SH-SY5Y (cell line): Measurements from ENCODE around the gene RIC8B.

Source experiments
- GATA2 ChIP-seq: IDR thresholded peaks from 2 replicates; pipeline ENCODE4 v1.6.1; 2011; ENCODE audit warnings: mild to moderate bottlenecking, low read depth, low read length
- GATA3 ChIP-seq: IDR thresholded peaks from 2 replicates; pipeline ENCODE4 v1.6.1; 2011; ENCODE audit warnings: low read depth, mild to moderate bottlenecking, low read length, moderate library complexity

RIC8B gene

GRCh38 chr12:106774005-106774807 lies at the start of gene RIC8B:
Gene RIC8B, plus strand, starts transcription at chr12:106774682. Its CDS starts 64 bp downstream, at chr12:106774746.
- TF ChIP-seq GATA3 (no peak), GATA2 (no peak)

GRCh38 chr12:106724934-106725333 lies 49.5 kb upstream of the RIC8B start:
- TF ChIP-seq GATA3 (no peak), GATA2 (no peak)

DNA sequence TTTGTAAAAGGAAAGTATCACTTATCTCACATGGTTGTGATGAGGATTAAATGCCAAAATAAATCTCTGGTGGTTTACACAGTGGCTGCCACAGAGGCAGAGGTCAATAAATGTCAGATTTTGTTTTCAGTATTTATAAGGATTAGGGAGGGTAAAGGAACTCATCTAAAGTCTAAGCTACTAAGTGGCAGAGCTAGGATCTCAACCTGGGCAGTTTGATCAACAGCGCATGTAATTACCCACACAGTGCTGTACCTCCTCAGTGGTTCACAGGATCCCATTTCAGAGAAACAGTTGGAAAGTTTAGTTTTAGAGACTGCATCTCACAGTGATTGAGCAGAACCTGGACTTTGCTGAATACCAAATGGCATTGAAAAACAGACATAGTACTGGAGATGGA lies 44.9 kb upstream of the RIC8B start:
- TF ChIP-seq GATA3 (no peak), GATA2 (no peak)

DNA sequence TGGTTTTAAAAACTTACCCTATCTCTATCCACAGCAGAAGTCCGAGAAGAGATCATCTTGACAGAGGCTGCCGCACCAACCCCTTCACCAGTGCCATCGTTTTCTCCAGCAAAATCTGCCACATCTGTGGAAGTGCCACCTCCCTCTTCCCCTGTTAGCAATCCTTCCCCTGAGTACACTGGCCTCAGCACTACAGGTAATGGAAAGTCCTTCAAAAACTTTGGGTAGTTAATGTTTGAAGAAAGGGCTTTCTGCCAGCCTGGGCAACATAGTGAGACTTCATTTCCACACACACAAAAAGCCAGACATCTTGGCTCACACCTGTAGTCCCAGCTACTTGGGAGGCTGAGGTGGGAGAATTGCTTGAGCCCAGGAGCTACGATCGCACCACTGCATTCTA lies 41.6 kb upstream of the RIC8B start:
- no peak for TF ChIP-seq GATA3
- TF ChIP-seq GATA2: no peak

- TF ChIP-seq GATA2 (no peak), GATA3 (no peak)
These were observed 40.8 kb upstream of the RIC8B start for GRCh38 chr12:106733660-106734059.

DNA sequence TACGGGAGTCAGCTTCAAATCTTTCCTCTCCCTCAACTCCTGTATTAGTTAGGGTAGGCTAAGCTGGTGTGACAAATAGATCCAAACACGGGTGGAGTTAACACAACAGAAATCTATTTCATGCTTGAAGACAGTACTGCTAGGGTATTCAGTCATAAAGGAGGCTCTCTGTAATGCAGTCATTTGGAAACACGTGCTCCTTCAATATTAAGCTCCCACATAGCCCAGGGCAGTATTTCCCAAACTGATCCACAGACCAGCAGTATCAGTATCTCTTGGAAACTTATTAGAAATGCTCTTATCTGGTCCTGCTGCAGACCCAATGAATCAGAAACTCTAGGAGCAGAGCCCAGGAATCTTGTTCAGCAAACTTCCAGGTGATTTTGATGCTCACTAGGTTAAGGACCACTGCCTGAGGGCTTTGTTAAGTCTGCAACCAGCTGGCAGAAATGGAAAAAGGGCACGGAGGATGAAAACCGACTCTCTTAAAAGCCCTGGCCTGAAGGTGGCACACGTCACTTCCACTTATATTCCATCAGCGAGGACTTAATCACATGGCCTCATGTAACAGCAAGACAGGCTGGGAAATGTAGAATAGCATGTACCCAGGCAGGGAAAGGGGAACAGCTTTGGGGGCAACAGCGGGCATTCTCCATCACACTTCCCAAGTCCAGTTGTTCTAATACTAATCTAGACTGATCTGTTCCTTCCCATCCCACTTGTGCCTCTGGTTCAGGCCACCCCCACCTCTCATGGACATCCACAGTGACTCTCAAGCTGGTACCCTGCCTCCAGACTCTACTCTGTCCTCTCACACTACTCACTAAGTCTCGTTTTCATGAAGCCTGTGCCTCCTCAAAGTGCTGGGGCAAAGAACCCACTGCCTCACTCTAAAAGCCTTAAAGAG lies 38.2 kb upstream of the RIC8B start:
- TF ChIP-seq GATA3 (no peak), GATA2 (no peak)

- TF ChIP-seq GATA3 (no peak), GATA2 (no peak)
These were observed 35.2 kb upstream of the RIC8B start for GRCh38 chr12:106739318-106739717.

GRCh38 chr12:106739815-106740530 lies 34.5 kb upstream of the RIC8B start:
- TF ChIP-seq GATA3 (no peak), GATA2 (no peak)

DNA sequence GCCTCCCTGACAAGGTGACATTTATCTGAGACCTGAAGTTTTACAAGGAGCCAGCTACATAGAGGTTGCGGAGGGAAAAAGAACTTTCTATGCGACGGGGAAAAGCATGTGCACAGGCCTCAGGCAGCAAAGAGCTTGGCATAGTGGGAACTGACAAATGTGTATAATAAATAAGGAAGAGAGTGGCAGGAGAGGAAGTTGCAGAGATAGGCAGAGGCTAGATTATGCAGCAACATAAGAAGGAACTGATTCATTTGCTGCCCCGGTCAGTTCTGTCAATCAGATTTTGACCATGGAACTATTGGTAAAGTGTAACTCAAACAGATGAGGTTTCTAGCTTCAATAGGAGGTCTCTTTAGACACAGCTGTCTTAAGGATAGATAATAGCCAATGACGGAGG lies 33.7 kb upstream of the RIC8B start:
- TF ChIP-seq GATA3: no peak

GRCh38 chr12:106741247-106741646 lies 33.2 kb upstream of the RIC8B start:
- TF ChIP-seq GATA2 (no peak), GATA3 (no peak)

DNA sequence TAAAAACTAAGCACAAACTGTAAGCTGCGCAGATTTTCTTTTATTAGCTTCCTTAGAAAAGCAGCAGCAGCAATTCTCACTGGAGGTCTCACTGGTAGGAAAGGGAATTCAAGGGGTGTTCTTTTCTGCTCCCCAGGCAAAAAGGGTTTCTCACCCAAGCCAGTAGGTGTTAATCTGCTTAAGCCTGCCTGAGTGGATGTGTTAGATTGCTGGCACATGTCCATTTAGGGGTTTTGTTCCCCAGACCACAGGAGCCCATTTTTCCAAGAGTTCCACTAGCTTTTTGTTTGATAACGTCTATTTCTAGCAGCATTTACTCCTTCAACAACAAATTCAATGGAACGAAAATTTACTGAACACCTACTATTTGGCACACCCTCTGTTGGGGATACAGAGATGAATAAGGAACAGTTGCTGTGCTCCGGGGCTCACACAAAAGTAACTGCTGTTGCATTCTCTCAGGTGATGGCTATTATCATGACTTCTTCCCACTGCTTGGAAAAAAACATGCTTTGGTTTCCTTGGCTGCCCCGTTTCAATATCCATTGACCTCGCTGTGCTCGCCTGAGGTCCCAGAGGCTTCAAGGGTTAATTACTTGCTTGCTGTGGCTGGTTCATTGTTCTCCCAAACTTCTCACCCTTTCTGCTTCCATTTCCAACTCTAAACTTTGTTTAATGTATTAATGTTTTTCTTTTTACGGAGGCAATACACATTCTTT lies 31.1 kb upstream of the RIC8B start:
- TF ChIP-seq GATA2: no peak
- no peak for TF ChIP-seq GATA3

DNA sequence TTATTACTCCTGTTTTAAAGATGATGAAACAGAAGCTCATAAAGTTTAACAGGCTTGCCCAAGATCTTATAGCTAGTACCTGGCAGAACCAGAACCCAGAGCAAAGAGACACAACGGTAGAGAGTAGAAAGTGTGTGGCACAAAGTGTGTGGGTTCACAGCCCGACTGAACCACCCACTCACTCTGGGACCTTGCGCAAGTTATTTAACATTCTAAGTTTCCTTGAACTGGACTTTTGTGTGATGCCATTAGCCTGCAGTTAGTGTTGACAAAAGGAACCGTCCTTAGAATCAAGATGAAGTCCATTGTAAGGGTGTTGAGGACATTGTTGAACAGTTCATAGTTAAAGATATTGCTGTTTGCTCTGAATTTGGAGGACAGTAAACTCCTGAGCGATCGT lies 29.9 kb upstream of the RIC8B start:
- no peak for TF ChIP-seq GATA3
- no peak for TF ChIP-seq GATA2

DNA sequence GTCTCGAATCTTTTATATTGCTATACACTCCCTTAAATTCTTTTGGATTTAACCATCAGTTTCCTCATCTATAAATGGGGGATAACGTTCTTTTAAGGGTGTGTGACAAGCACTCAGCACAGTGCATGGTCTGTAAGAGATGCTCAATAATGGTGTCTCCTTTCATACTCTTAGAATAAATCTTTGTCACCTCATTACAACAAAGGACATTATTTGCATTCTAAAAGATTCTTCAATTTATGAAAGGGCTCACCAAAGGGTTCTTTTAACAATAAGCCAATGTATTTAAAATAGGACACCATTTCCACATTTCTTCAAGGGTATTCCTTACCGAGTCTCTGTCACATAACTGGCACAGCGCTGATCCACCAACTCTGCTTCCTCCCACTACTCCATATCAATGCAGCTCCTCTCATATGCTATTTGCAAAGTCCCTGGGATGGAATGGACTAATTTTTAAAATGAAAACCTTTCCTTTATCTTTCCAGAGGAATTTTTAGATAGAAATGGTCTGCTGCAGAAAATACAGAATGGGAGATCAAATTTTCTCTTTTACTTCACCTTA lies 29.2 kb upstream of the RIC8B start:
- TF ChIP-seq GATA2 (no peak), GATA3 (no peak)
